ENCODE data around the gene IGSF8.

DNA sequence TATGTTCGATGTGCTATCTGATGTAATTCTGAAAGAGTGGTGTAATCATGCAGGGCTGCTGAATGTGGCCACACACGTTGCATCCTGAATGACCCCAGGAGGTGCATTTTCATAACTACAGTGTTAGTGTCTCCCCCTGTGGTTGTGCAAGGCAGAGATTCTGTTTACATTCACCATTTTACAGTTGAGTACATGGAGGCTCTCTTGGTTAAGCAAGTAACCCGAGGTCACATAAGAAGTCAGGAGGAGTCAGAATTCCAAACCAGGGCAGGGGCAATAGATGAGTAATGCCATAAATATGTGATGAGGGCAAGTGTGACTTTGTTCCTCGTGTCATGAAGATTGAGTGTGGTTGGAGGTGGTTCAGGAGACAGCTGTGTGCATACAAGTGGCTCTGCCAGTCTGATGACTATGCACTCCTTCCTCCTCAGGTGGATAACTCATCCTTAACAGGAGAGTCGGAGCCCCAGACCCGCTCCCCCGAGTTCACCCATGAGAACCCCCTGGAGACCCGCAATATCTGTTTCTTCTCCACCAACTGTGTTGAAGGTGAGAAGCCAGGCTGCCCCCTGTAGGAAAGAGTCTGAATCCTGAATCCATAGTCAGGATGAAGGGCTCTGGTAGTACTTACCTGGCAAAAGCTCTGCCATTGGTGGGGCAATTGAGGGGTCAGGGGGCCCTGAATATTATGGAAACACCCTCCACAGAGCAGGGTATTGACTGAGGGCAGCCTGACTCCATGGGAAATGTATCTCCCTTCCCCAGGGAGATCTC, 26.5 kb upstream of the IGSF8 start:
- TF ChIP-seq, protein P1, sequence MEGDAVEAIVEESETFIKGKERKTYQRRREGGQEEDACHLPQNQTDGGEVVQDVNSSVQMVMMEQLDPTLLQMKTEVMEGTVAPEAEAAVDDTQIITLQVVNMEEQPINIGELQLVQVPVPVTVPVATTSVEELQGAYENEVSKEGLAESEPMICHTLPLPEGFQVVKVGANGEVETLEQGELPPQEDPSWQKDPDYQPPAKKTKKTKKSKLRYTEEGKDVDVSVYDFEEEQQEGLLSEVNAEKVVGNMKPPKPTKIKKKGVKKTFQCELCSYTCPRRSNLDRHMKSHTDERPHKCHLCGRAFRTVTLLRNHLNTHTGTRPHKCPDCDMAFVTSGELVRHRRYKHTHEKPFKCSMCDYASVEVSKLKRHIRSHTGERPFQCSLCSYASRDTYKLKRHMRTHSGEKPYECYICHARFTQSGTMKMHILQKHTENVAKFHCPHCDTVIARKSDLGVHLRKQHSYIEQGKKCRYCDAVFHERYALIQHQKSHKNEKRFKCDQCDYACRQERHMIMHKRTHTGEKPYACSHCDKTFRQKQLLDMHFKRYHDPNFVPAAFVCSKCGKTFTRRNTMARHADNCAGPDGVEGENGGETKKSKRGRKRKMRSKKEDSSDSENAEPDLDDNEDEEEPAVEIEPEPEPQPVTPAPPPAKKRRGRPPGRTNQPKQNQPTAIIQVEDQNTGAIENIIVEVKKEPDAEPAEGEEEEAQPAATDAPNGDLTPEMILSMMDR (IDR thresholded peaks at IDR 0.05): peak; percentile 40
- TF ChIP-seq SMC3 (IDR thresholded peaks at IDR 0.05) (peak; percentile 46; the same call in 2 of the 3 replicates), POLR2A (IDR thresholded peaks at IDR 0.05; ENCODE audit: low read length) (no peak), EP300 (IDR thresholded peaks at IDR 0.05) (peak; percentile 82 to 89; a peak in 3 of 5 replicates), KDM1A (IDR thresholded peaks at IDR 0.05; ENCODE audit: low read depth) (no peak), JUN (IDR thresholded peaks at IDR 0.05) (peak; percentile 89 to 92), NFE2L2 (conservative IDR thresholded peaks at IDR 0.05; ENCODE audit: low read length) (no peak), JUNB (IDR thresholded peaks at IDR 0.05) (peak; percentile 93), CHD4 (IDR thresholded peaks at IDR 0.05; ENCODE audit: borderline replicate concordance) (no peak), FOXS1 (CRISPR knock-in tag; IDR thresholded peaks at IDR 0.05) (no peak), NPAS2 (CRISPR knock-in tag; IDR thresholded peaks at IDR 0.05; ENCODE audit: borderline replicate concordance) (no peak)
- TF ChIP-seq, protein P2, sequence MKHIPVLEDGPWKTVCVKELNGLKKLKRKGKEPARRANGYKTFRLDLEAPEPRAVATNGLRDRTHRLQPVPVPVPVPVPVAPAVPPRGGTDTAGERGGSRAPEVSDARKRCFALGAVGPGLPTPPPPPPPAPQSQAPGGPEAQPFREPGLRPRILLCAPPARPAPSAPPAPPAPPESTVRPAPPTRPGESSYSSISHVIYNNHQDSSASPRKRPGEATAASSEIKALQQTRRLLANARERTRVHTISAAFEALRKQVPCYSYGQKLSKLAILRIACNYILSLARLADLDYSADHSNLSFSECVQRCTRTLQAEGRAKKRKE (CRISPR knock-in tag; IDR thresholded peaks at IDR 0.05; ENCODE audit: low read depth): no peak
- TF ChIP-seq, protein P3, sequence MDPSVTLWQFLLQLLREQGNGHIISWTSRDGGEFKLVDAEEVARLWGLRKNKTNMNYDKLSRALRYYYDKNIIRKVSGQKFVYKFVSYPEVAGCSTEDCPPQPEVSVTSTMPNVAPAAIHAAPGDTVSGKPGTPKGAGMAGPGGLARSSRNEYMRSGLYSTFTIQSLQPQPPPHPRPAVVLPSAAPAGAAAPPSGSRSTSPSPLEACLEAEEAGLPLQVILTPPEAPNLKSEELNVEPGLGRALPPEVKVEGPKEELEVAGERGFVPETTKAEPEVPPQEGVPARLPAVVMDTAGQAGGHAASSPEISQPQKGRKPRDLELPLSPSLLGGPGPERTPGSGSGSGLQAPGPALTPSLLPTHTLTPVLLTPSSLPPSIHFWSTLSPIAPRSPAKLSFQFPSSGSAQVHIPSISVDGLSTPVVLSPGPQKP (IDR thresholded peaks at IDR 0.05; ENCODE audit: low read depth, low read length): no peak
- TF ChIP-seq, protein P4, sequence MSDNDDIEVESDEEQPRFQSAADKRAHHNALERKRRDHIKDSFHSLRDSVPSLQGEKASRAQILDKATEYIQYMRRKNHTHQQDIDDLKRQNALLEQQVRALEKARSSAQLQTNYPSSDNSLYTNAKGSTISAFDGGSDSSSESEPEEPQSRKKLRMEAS (IDR thresholded peaks at IDR 0.05): no peak; the same call in none of the 2 replicates

All from A549 (cell line).